ENCODE data around the gene MLEC.

DNA sequence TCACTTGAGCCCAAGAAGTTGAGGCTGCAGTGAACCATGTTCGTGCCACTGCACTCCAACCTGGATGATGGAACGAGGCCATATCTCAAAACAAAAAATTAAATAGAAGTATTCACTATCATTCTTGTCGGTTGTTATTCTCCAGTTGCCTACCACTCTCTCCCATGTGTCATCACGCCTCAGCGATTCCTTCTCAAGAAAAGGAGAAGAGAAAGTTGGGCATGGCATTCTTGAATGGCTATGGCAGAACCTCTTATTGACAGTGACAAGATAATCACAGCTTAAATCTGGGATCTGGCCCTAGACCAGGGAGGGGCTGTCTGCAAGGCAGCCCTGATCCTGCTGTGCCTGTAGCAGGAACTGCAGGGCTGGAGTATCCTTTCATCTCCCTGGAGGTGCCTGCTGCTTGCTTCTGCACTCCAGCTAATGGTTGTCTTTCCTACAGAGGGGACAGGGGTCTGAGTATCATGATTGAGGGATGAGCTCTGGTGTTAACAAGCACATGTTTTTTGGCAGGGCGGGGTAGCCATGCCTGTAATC lies 12.8 kb upstream of the MLEC start:
- TF ChIP-seq, protein P1, sequence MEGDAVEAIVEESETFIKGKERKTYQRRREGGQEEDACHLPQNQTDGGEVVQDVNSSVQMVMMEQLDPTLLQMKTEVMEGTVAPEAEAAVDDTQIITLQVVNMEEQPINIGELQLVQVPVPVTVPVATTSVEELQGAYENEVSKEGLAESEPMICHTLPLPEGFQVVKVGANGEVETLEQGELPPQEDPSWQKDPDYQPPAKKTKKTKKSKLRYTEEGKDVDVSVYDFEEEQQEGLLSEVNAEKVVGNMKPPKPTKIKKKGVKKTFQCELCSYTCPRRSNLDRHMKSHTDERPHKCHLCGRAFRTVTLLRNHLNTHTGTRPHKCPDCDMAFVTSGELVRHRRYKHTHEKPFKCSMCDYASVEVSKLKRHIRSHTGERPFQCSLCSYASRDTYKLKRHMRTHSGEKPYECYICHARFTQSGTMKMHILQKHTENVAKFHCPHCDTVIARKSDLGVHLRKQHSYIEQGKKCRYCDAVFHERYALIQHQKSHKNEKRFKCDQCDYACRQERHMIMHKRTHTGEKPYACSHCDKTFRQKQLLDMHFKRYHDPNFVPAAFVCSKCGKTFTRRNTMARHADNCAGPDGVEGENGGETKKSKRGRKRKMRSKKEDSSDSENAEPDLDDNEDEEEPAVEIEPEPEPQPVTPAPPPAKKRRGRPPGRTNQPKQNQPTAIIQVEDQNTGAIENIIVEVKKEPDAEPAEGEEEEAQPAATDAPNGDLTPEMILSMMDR (IDR thresholded peaks at IDR 0.05), result no peak
- no peak for TF ChIP-seq EZH2 (IDR thresholded peaks at IDR 0.05)

Measured in neural progenitor cell (in vitro differentiated cells).